Prostate gland (tissue), 2 donors: ENCODE data around the gene POLK.

Source experiments
- CTCF ChIP-seq, 4 experiments: fragments of 200-600 bp in 2 of 4; fragments of 450-650 bp in 2 of 4; sonication (generic) in 2 of 4; IDR thresholded peaks; 1 replicate in 3 of 4; 2 replicates in 1 of 4; pipeline ENCODE4 v1.5.1; 2016 to 2019; ENCODE audit warnings: antibody characterized with exemption in 4 of 4, mild to moderate bottlenecking in 2 of 4, moderate library complexity in 2 of 4
- POLR2A ChIP-seq: fragments of 450-650 bp; IDR thresholded peaks from one replicate; pipeline ENCODE4 v1.6.1; 2016; ENCODE audit warnings: antibody characterized with exemption, mild to moderate bottlenecking

DNA sequence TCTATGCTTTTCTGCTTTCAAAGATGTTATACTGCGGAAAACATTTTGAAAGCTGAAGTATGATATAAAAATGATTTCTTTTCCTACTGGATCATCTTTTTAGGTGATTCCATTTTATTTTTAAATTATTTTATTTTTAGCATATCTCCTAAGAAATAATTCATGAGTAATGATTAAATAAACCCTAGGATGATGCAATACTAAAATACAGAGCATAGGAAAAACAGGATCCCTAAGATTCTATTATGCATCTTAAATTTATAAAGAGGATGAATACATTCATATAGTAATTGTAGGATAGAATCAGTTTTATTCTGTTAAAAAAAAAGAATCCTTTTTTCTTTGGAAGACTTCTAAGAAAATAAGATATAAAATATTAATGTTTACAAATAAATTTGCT lies 10.9 kb downstream of the POLK start:
- no peak for TF ChIP-seq CTCF (IDR thresholded peaks at IDR 0.05)
- TF ChIP-seq POLR2A, result no peak
